ENCODE data around the gene SLC35A5. TPM values are rescaled to one million over a fixed set of nuclear protein-coding genes. Genes with fewer than 3 reads are reported as not detected.
"Not testable (repeated sequence)": the region's sequence is repeated elsewhere in the genome, so short reads cannot be mapped to it uniquely, and the experiment has no call there.

Gene SLC35A5, protein sequence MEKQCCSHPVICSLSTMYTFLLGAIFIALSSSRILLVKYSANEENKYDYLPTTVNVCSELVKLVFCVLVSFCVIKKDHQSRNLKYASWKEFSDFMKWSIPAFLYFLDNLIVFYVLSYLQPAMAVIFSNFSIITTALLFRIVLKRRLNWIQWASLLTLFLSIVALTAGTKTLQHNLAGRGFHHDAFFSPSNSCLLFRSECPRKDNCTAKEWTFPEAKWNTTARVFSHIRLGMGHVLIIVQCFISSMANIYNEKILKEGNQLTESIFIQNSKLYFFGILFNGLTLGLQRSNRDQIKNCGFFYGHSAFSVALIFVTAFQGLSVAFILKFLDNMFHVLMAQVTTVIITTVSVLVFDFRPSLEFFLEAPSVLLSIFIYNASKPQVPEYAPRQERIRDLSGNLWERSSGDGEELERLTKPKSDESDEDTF
- 10 to 100 TPM; 29.2 to 37.3 (median 35.0) TPM for total RNA-seq (2021; fragmentation: NEBNext Ultra II Directional; extraction: Animal tissue kit (Norgen Biotek cat#: 25700))
- long read RNA-seq, full-length matches to known transcripts = 40 of 46 reads
- long read RNA-seq, partial matches to known transcripts = 0 of 46 reads
- long read RNA-seq, other reads (novel, unspliced or antisense) = 6 of 46 reads

GRCh38 chr3:112561734-112562529 is at the start of gene SLC35A5, which contains the start of gene ATG3:
Gene SLC35A5, plus strand, starts transcription at chr3:112562045. Its CDS starts 1,359 bp downstream, at chr3:112563404.
Gene ATG3, minus strand, starts transcription at chr3:112561962. Its CDS starts 434 bp downstream, at chr3:112561528.
- peak; percentile 98 for DNase-seq
- Mint-ChIP-seq H3K27ac (peak within 1 kb of the TSS; percentile 98), H3K4me1 (ENCODE audit: low read depth) (peaks cover 31% of the 10 kb centered on the region), H3K27me3 (ENCODE audit: insufficient read depth) (peaks cover 3% of the 10 kb centered on the region; the same call in 1 of the 2 replicates), H3K36me3 (ENCODE audit: low read depth) (peaks cover 18% of the 10 kb centered on the region), H3K9me3 (no peaks in the 10 kb centered on the region), H3K4me3 (peak within 1 kb of the TSS; percentile 97)
- TF ChIP-seq CTCF (IDR thresholded peaks at IDR 0.05) = no peak

DNA sequence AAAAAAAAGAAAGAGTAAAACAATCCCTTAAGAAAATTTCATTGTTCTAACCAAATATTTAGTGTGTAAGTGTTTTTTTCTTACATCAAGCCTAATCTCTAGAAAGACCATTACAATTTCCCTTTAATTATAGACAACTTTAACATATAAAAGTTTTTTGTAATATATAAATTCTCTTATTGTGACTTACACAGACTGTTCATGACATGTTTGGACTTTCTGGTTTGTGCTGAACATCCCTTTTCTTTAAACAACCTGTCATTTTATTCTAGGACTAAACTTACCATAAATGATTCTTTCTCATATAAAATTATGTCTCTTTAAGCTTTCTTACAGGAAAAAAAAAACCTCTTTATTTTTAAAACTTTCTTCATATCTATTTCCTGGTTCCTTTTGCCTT is 49.5 kb upstream of the SLC35A5 start:
- H3K9me3 Mint-ChIP-seq = peaks cover 7% of the 10 kb centered on the region
- no peak overlapping the region for H3K27ac Mint-ChIP-seq
- no peaks in the 10 kb centered on the region for H3K4me1 Mint-ChIP-seq (ENCODE audit: low read depth)
- peaks cover 5% of the 10 kb centered on the region; the same call in 1 of the 2 replicates for H3K36me3 Mint-ChIP-seq (ENCODE audit: low read depth)
- H3K27me3 Mint-ChIP-seq (ENCODE audit: insufficient read depth) = peaks cover 7% of the 10 kb centered on the region; the same call in 1 of the 2 replicates
- no peak for TF ChIP-seq CTCF (IDR thresholded peaks at IDR 0.05)
- H3K4me3 Mint-ChIP-seq = no peak overlapping the region
- no peak for DNase-seq

DNA sequence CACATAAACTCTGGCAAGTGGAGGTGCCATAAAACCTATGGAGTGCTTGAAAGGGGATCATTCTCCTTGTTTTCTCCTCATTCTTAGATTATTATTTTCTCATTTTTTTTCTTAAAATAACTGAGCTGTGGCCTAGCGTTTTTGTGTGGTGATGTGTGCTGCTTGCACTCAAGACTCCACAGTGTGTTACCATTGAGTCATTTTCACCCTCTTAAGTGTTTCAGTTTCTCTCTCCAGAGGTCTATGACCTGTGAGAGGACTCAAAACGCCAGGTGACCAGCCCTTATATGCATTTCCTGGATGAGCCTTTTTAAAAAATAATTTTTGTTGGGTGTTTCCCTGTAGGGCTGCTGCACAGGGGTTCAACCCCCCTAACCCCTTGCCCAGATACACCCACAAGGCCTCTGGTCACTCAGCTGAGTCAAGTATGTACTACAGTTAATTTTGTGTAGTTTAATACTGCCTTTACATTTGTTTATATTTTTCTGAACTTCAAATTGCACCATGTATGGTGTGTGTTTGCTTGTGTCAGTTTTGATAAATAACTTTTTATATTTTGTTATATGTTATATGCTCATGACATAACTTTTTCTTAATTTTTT is 47.2 kb upstream of the SLC35A5 start:
- DNase-seq = no peak
- Mint-ChIP-seq H3K9me3 (peaks cover 7% of the 10 kb centered on the region), H3K27ac (no peak overlapping the region), H3K27me3 (ENCODE audit: insufficient read depth) (no peaks in the 10 kb centered on the region), H3K4me3 (no peak overlapping the region), H3K36me3 (ENCODE audit: low read depth) (peaks cover 5% of the 10 kb centered on the region; the same call in 1 of the 2 replicates), H3K4me1 (ENCODE audit: low read depth) (no peaks in the 10 kb centered on the region)
- no peak for TF ChIP-seq CTCF (IDR thresholded peaks at IDR 0.05)

DNA sequence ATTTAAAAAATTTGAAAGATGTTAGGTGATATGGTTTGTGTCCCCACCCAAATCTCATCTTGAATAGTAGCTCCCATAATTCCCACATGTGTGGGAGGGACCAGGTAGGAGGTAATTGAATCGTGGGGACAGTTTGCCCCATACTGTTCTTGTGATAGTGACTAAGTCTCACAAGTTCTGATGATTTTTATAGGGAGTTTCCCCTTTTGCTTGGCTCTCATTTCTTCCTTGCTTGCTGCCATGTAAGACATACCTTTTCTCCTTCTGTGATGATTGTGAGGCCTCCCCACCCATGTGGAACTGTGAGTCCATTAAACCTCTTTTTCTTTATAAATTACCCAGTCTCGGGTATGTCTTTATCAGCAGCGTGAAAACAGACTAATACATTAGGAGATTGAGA is 42.9 kb upstream of the SLC35A5 start:
- DNase-seq; H3K9me3 Mint-ChIP-seq; H3K36me3 Mint-ChIP-seq (ENCODE audit: low read depth); H3K27ac Mint-ChIP-seq; H3K27me3 Mint-ChIP-seq (ENCODE audit: insufficient read depth); H3K4me1 Mint-ChIP-seq (ENCODE audit: low read depth); H3K4me3 Mint-ChIP-seq: not testable (repeated sequence)

DNA sequence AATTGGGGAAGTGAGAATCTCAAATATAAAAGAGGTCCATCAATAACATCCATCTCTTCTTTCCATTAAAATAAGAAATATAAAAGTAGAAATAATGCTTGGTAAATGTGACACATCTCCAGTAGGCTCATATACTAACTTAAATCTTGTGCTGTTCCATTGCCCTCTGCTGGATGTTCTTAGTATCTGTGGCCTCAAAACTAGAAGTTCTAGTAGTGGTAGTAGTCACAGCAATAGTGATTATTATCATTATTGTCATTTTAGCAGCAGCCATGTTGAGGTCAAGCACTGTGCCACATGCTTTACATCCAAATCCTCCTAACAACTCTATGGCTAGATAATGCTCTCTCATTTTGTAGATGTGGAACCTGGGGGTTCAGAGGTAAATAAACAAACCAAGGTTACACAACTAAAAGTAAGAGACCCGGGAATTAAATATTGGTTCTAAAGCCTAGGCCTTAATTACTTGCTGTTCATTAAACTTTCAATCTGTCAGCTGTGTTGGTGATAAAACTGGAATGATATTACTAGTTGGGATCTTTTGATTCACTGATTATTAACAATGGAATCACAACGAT is 42.3 kb upstream of the SLC35A5 start:
- H3K36me3 Mint-ChIP-seq (ENCODE audit: low read depth) = peaks cover 3% of the 10 kb centered on the region; the same call in 1 of the 2 replicates
- TF ChIP-seq CTCF (IDR thresholded peaks at IDR 0.05) = peak; percentile 89
- H3K27me3 Mint-ChIP-seq (ENCODE audit: insufficient read depth) = peaks cover 2% of the 10 kb centered on the region; the same call in 1 of the 2 replicates
- DNase-seq = peak; percentile 75
- no peaks in the 10 kb centered on the region for H3K9me3 Mint-ChIP-seq
- no peak overlapping the region for H3K4me3 Mint-ChIP-seq
- peaks cover 7% of the 10 kb centered on the region; the same call in 1 of the 2 replicates for H3K4me1 Mint-ChIP-seq (ENCODE audit: low read depth)
- no peak overlapping the region for H3K27ac Mint-ChIP-seq

GRCh38 chr3:112524127-112524526 is 37.7 kb upstream of the SLC35A5 start:
- not testable (repeated sequence) for H3K9me3 Mint-ChIP-seq; DNase-seq; H3K27ac Mint-ChIP-seq; H3K27me3 Mint-ChIP-seq (ENCODE audit: insufficient read depth); H3K36me3 Mint-ChIP-seq (ENCODE audit: low read depth); H3K4me1 Mint-ChIP-seq (ENCODE audit: low read depth); H3K4me3 Mint-ChIP-seq

Data from HFFc6 (cell line).